HEK293T (cell line): ENCODE data around the gene PRDM11.

Experiments
- CTCF ChIA-PET: fragments of 350-600 bp; formaldehyde crosslinking; extraction: SDS; loops from one replicate; lab custom pipeline; 2021; ENCODE audit warnings: antibody characterized with exemption, inconsistent platforms; lab: Yijun Ruan, JAX
- POLR2A ChIA-PET: fragments of 350-600 bp; formaldehyde crosslinking; extraction: SDS; loops from one replicate; lab custom pipeline; 2020; ENCODE audit warnings: antibody characterized with exemption, inconsistent platforms; lab: Yijun Ruan, JAX
- DNase-seq: peaks from one replicate; pipeline ENCODE4 v3.0.0; 2012; ENCODE audit warnings: mixed read lengths; ENCODE audit errors: extremely low spot score
- ARNT ChIP-seq: fragments of 450-650 bp; IDR thresholded peaks from 2 replicates; pipeline ENCODE4 v1.6.1; 2017; ENCODE audit warnings: mild to moderate bottlenecking
- BHLHE40 ChIP-seq: fragments of 450-650 bp; IDR thresholded peaks from 2 replicates; pipeline ENCODE4 v1.6.1; 2016; ENCODE audit warnings: mild to moderate bottlenecking, moderate library complexity, borderline replicate concordance
- CTBP1 ChIP-seq: fragments of 450-650 bp; IDR thresholded peaks from 2 replicates; pipeline ENCODE4 v1.6.1; 2016; ENCODE audit warnings: borderline replicate concordance
- ELF4 ChIP-seq: fragments of 450-650 bp; IDR thresholded peaks from 2 replicates; pipeline ENCODE4 v1.6.1; 2017; ENCODE audit warnings: antibody characterized with exemption
- FOXA1 ChIP-seq: fragments of 450-650 bp; IDR thresholded peaks from 2 replicates; pipeline ENCODE4 v1.6.1; 2016; ENCODE audit warnings: mild to moderate bottlenecking
- FOXK2 ChIP-seq: fragments of 450-650 bp; IDR thresholded peaks from 2 replicates; pipeline ENCODE4 v1.6.1; 2016; ENCODE audit warnings: mild to moderate bottlenecking
- FOXM1 ChIP-seq: fragments of 450-650 bp; IDR thresholded peaks from 2 replicates; pipeline ENCODE4 v1.6.1; 2017; ENCODE audit warnings: mild to moderate bottlenecking, borderline replicate concordance
- HDGF ChIP-seq: fragments of 450-650 bp; IDR thresholded peaks from 2 replicates; pipeline ENCODE4 v1.6.1; 2017; ENCODE audit warnings: antibody characterized with exemption, borderline replicate concordance
- L3MBTL2 ChIP-seq: fragments of 450-650 bp; conservative IDR thresholded peaks from 2 replicates; pipeline ENCODE4 v1.6.1; 2016; ENCODE audit warnings: mild to moderate bottlenecking
- LEF1 ChIP-seq: fragments of 450-650 bp; IDR thresholded peaks from 2 replicates; pipeline ENCODE4 v1.6.1; 2017; ENCODE audit warnings: mild to moderate bottlenecking, borderline replicate concordance
- NFRKB ChIP-seq: fragments of 450-650 bp; IDR thresholded peaks from 2 replicates; pipeline ENCODE4 v1.6.1; 2016; ENCODE audit warnings: mild to moderate bottlenecking, moderate library complexity
- PKNOX1 ChIP-seq: fragments of 450-650 bp; IDR thresholded peaks from 2 replicates; pipeline ENCODE4 v1.6.1; 2016
- SP1 ChIP-seq: fragments of 450-650 bp; IDR thresholded peaks from 2 replicates; pipeline ENCODE4 v1.6.1; 2017
- SUZ12 ChIP-seq: fragments of 450-650 bp; IDR thresholded peaks from 2 replicates; pipeline ENCODE4 v1.6.1; 2016; ENCODE audit warnings: mild to moderate bottlenecking
- TARDBP ChIP-seq: fragments of 450-650 bp; IDR thresholded peaks from 2 replicates; pipeline ENCODE4 v1.6.1; 2016
- ZNF384 ChIP-seq: fragments of 450-650 bp; IDR thresholded peaks from 2 replicates; pipeline ENCODE4 v1.6.1; 2016

The PRDM11 gene

GRCh38 chr11:45158891-45159605, 12.6 kb downstream of the PRDM11 start:
- no peak for DNase-seq
- TF ChIP-seq FOXK2, result no peak
- TF ChIP-seq ZNF384, result no peak
- no peak for TF ChIP-seq NFRKB
- no peak for TF ChIP-seq ARNT
- TF ChIP-seq SUZ12, result no peak
- no peak for TF ChIP-seq CTBP1
- no peak for TF ChIP-seq FOXA1
- no peak for TF ChIP-seq L3MBTL2
- no peak for TF ChIP-seq LEF1
- no peak for TF ChIP-seq FOXM1
- TF ChIP-seq ELF4, result no peak
- no peak for TF ChIP-seq HDGF
- TF ChIP-seq SP1, result no peak
- no peak for TF ChIP-seq BHLHE40
- TF ChIP-seq TARDBP, result no peak
- no peak for TF ChIP-seq PKNOX1
- ChIA-PET CTCF (no interaction called here), POLR2A (interaction anchor here (1.4 to 1.6 kb wide), 2 partner anchors 12 to 14 kb away, joined by 3 to 6 read pairs; no protein-coding TSS in a partner anchor)

GRCh38 chr11:45159781-45160365, 13.4 kb downstream of the PRDM11 start:
- CTCF ChIA-PET, result no interaction called here
- POLR2A ChIA-PET, result interaction anchor here (0.9 to 1.6 kb wide), 2 partner anchors 13 to 15 kb away, joined by 3 to 4 read pairs; no protein-coding TSS in a partner anchor
- no peak for DNase-seq
- TF ChIP-seq ELF4 (no peak), L3MBTL2 (no peak), LEF1 (no peak)

- TF ChIP-seq FOXA1 (no peak), HDGF (no peak), PKNOX1 (no peak), LEF1 (no peak), SP1 (no peak), ARNT (no peak), L3MBTL2 (no peak), ELF4 (no peak)
- no peak for DNase-seq
- ChIA-PET POLR2A (no interaction called here), CTCF (no interaction called here)
These were observed 15.0 kb downstream of the PRDM11 start for GRCh38 chr11:45161252-45162063.

GRCh38 chr11:45162064-45162375, 15.6 kb downstream of the PRDM11 start:
- CTCF ChIA-PET, result no interaction called here
- POLR2A ChIA-PET, result no interaction called here
- DNase-seq, result no peak
- TF ChIP-seq FOXM1 (no peak), TARDBP (no peak), CTBP1 (no peak)

GRCh38 chr11:45162916-45163879, 16.8 kb downstream of the PRDM11 start:
- no peak for TF ChIP-seq FOXM1
- TF ChIP-seq TARDBP, result no peak
- no peak for TF ChIP-seq FOXA1
- TF ChIP-seq L3MBTL2, result no peak
- TF ChIP-seq FOXK2, result no peak
- TF ChIP-seq SP1, result no peak
- no peak for TF ChIP-seq NFRKB
- no peak for TF ChIP-seq PKNOX1
- no peak for TF ChIP-seq LEF1
- TF ChIP-seq ARNT, result no peak
- TF ChIP-seq CTBP1, result no peak
- no peak for TF ChIP-seq BHLHE40
- TF ChIP-seq ELF4, result no peak
- no peak for TF ChIP-seq SUZ12
- TF ChIP-seq ZNF384, result no peak
- no peak for TF ChIP-seq HDGF
- ChIA-PET POLR2A (no interaction called here), CTCF (no interaction called here)
- no peak for DNase-seq
